ENCODE data around the gene RPN2. TPM values are rescaled to one million over a fixed set of nuclear protein-coding genes. Genes with fewer than 3 reads are reported as not detected.

The RPN2 gene
- total RNA-seq, 1 experiment from 2014 or later = 185 TPM

- ChIA-PET POLR2A (ENCODE audit: unreplicated experiment) (interaction anchor here (0.6 kb wide), 1 partner anchor 14 kb away, joined by 6 read pairs; no protein-coding TSS in a partner anchor), CTCF (no interaction called here)
- no peaks in the 10 kb centered on the region for H3K4me1 ChIP-seq (replicated peaks; ENCODE audit: insufficient read depth)
- intact Hi-C loops (cut with micrococcal nuclease; ENCODE audit: unreplicated experiment) = no loop called here
- no peaks in the 10 kb centered on the region for H3K36me3 ChIP-seq (ENCODE audit: low read depth)
- no peak overlapping the region for H3K4me3 ChIP-seq
- no peaks in the 10 kb centered on the region for H3K9me2 ChIP-seq (ENCODE audit: insufficient read depth)
- DNase-seq = no peak
- no TSS peak for BruUV-seq (replicated peaks)
- H3K4me2 ChIP-seq = no peak overlapping the region
- H4K20me1 ChIP-seq (ENCODE audit: insufficient read depth) = no peaks in the 10 kb centered on the region
- H3K79me2 ChIP-seq (ENCODE audit: low read depth) = no peaks in the 10 kb centered on the region
- no peak overlapping the region for H2AFZ ChIP-seq
- no peak overlapping the region for H3K27ac ChIP-seq
- H3K9me3 ChIP-seq (ENCODE audit: insufficient read depth, low read depth) = no peaks in the 10 kb centered on the region
- no peaks in the 10 kb centered on the region for H3F3A ChIP-seq (ENCODE audit: insufficient read depth, low read depth)
- H3K27me3 ChIP-seq (ENCODE audit: insufficient read depth, low read depth) = no peaks in the 10 kb centered on the region
- TF ChIP-seq CTCF (conservative IDR thresholded peaks at IDR 0.05) = no peak
- TF ChIP-seq EZH2 (IDR thresholded peaks at IDR 0.05; ENCODE audit: low read depth) = no peak
These were observed 24.3 kb upstream of the RPN2 start for GRCh38 chr20:37154684-37155298.

GRCh38 chr20:37155987-37156386 is 23.1 kb upstream of the RPN2 start:
- no peaks in the 10 kb centered on the region for H3K9me2 ChIP-seq (ENCODE audit: insufficient read depth)
- no peak overlapping the region for H2AFZ ChIP-seq
- no peaks in the 10 kb centered on the region for H3K9me3 ChIP-seq (ENCODE audit: insufficient read depth, low read depth)
- no peak for TF ChIP-seq CTCF (conservative IDR thresholded peaks at IDR 0.05)
- no peak for TF ChIP-seq EZH2 (IDR thresholded peaks at IDR 0.05; ENCODE audit: low read depth)
- no peak overlapping the region for H3K4me3 ChIP-seq
- DNase-seq = no peak
- H3K4me2 ChIP-seq = no peak overlapping the region
- POLR2A ChIA-PET (ENCODE audit: unreplicated experiment) = interaction anchor here (0.5 to 0.7 kb wide), 2 partner anchors 27 to 475 kb away, joined by 4 to 15 read pairs; no protein-coding TSS in a partner anchor
- no TSS peak for BruUV-seq (replicated peaks)
- H3K36me3 ChIP-seq (ENCODE audit: low read depth) = no peaks in the 10 kb centered on the region
- H4K20me1 ChIP-seq (ENCODE audit: insufficient read depth) = no peaks in the 10 kb centered on the region
- H3K27me3 ChIP-seq (ENCODE audit: insufficient read depth, low read depth) = no peaks in the 10 kb centered on the region
- CTCF ChIA-PET = no interaction called here
- no peaks in the 10 kb centered on the region for H3K79me2 ChIP-seq (ENCODE audit: low read depth)
- intact Hi-C loops (cut with micrococcal nuclease; ENCODE audit: unreplicated experiment) = no loop called here
- no peaks in the 10 kb centered on the region for H3F3A ChIP-seq (ENCODE audit: insufficient read depth, low read depth)
- no peaks in the 10 kb centered on the region for H3K4me1 ChIP-seq (replicated peaks; ENCODE audit: insufficient read depth)
- no peak overlapping the region for H3K27ac ChIP-seq

- no peak overlapping the region for H2AFZ ChIP-seq
- H3K4me2 ChIP-seq = no peak overlapping the region
- no peaks in the 10 kb centered on the region for H3K79me2 ChIP-seq (ENCODE audit: low read depth)
- no peak overlapping the region for H3K27ac ChIP-seq
- ChIA-PET CTCF (no interaction called here), POLR2A (ENCODE audit: unreplicated experiment) (interaction anchor here (0.6 kb wide), 1 partner anchor 819 kb away, joined by 6 read pairs; no protein-coding TSS in a partner anchor)
- no peak overlapping the region for H3K4me3 ChIP-seq
- H4K20me1 ChIP-seq (ENCODE audit: insufficient read depth) = no peaks in the 10 kb centered on the region
- H3K36me3 ChIP-seq (ENCODE audit: low read depth) = no peaks in the 10 kb centered on the region
- TF ChIP-seq EZH2 (IDR thresholded peaks at IDR 0.05; ENCODE audit: low read depth) (no peak), CTCF (conservative IDR thresholded peaks at IDR 0.05) (no peak)
- no peak for DNase-seq
- no TSS peak for BruUV-seq (replicated peaks)
- H3K9me2 ChIP-seq (ENCODE audit: insufficient read depth) = no peaks in the 10 kb centered on the region
- H3K9me3 ChIP-seq (ENCODE audit: insufficient read depth, low read depth) = no peaks in the 10 kb centered on the region
- no peaks in the 10 kb centered on the region for H3K4me1 ChIP-seq (replicated peaks; ENCODE audit: insufficient read depth)
- H3K27me3 ChIP-seq (ENCODE audit: insufficient read depth, low read depth) = 0 out of 2 replicates have a peak, but pooled peaks cover under 1% of the 10 kb centered on the region
- no peaks in the 10 kb centered on the region for H3F3A ChIP-seq (ENCODE audit: insufficient read depth, low read depth)
- intact Hi-C loops (cut with micrococcal nuclease; ENCODE audit: unreplicated experiment) = no loop called here
These were observed 20.9 kb upstream of the RPN2 start for GRCh38 chr20:37158248-37158647.
